Sigmoid colon (tissue), 3 donors: Measurements from ENCODE around the gene RFC5.

ENCODE experiments used
- POLR2A ChIP-seq, 2 donors: fragments of 450-650 bp; IDR thresholded peaks; one replicate each; pipeline ENCODE4 v1.6.1; 2016; ENCODE audit warnings: antibody characterized with exemption in 2 of 2, mild to moderate bottlenecking in 2 of 2, moderate library complexity in 2 of 2
- TF ChIP-seq, protein P1 (sequence below), 4 experiments: fragments of 450-650 bp in 3 of 4; fragments of 200-600 bp in 1 of 4; IDR thresholded peaks; one replicate each; pipeline ENCODE4 v1.5.1; 2016 to 2019; ENCODE audit warnings: antibody characterized with exemption in 4 of 4, mild to moderate bottlenecking in 3 of 4, moderate library complexity in 2 of 4

DNA sequence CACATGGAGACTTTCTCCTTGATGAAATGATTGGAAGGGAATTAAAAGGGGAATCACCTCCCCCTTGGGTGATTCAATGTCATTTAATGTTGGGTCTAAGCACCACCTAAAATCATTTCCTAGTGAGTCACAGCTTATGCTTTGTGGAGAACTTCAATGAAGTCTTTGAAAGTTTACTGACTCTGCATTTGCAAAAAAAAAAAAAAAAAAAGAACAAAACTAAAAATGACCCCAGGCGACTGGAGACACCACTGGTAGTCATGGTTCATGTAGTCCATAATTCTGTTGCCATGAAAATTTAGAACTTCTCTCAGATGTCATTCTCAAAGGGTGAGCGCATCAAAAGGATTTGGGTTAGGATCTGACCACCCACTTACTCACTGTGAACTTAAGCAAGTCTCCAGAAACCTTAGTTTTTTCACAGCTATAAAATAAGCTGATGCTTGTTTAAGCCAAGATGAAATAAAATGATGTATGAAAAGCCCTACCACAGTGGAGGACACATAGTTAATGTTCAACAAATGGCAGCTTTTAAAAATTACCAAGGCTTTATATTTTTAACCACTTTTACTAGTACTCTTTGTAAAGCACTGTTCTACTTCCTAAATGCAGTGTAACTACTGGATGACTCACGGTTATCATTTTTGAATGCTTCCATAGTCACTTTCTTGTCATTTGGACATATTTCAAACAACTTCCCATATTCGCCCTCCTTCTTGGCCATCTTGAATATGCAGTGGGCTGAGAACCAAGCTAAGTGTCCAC, 29.6 kb upstream of the RFC5 start:
- TF ChIP-seq, protein P1, sequence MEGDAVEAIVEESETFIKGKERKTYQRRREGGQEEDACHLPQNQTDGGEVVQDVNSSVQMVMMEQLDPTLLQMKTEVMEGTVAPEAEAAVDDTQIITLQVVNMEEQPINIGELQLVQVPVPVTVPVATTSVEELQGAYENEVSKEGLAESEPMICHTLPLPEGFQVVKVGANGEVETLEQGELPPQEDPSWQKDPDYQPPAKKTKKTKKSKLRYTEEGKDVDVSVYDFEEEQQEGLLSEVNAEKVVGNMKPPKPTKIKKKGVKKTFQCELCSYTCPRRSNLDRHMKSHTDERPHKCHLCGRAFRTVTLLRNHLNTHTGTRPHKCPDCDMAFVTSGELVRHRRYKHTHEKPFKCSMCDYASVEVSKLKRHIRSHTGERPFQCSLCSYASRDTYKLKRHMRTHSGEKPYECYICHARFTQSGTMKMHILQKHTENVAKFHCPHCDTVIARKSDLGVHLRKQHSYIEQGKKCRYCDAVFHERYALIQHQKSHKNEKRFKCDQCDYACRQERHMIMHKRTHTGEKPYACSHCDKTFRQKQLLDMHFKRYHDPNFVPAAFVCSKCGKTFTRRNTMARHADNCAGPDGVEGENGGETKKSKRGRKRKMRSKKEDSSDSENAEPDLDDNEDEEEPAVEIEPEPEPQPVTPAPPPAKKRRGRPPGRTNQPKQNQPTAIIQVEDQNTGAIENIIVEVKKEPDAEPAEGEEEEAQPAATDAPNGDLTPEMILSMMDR (IDR thresholded peaks at IDR 0.05): no peak
- no peak for TF ChIP-seq POLR2A (IDR thresholded peaks at IDR 0.05)
